NCI-H146 (cell line): ENCODE data around the gene ENPP1.
"Not testable (repeated sequence)": the region's sequence is repeated elsewhere in the genome, so short reads cannot be mapped to it uniquely, and the experiment has no call there.

Experiments used
- DNase-seq: peaks from one replicate; lab custom pipeline; 2025; lab: John Stamatoyannopoulos, UW

The ENPP1 gene

GRCh38 chr6:131831392-131831791 lies 23.6 kb downstream of the ENPP1 start:
- DNase-seq = no peak

GRCh38 chr6:131831886-131832285 lies 24.1 kb downstream of the ENPP1 start:
- no peak for DNase-seq

GRCh38 chr6:131832363-131832762 lies 24.5 kb downstream of the ENPP1 start:
- DNase-seq = no peak

GRCh38 chr6:131838051-131838450 lies 30.2 kb downstream of the ENPP1 start:
- DNase-seq = no peak

- no peak for DNase-seq
These were observed 31.6 kb downstream of the ENPP1 start for GRCh38 chr6:131839388-131839787.

- DNase-seq = no peak
These were observed 32.6 kb downstream of the ENPP1 start for GRCh38 chr6:131840441-131840840.

GRCh38 chr6:131840936-131841583 lies 33.2 kb downstream of the ENPP1 start:
- no peak for DNase-seq

- DNase-seq = no peak
These were observed 35.9 kb downstream of the ENPP1 start for GRCh38 chr6:131843768-131844167.

- DNase-seq = no peak
These were observed 36.5 kb downstream of the ENPP1 start for GRCh38 chr6:131844243-131844841.

GRCh38 chr6:131846023-131846663 lies 38.3 kb downstream of the ENPP1 start:
- no peak for DNase-seq

GRCh38 chr6:131846905-131847304 lies 39.1 kb downstream of the ENPP1 start:
- DNase-seq = no peak

- DNase-seq = no peak
These were observed 42.0 kb downstream of the ENPP1 start for GRCh38 chr6:131849799-131850198.

GRCh38 chr6:131851049-131851769 lies 43.4 kb downstream of the ENPP1 start:
- no peak for DNase-seq

GRCh38 chr6:131852200-131852599 lies 44.4 kb downstream of the ENPP1 start:
- DNase-seq = no peak

GRCh38 chr6:131854803-131855202 lies 47.0 kb downstream of the ENPP1 start:
- no peak for DNase-seq

- no peak for DNase-seq
These were observed 51.1 kb downstream of the ENPP1 start for GRCh38 chr6:131858765-131859415.

GRCh38 chr6:131859658-131860057 lies 51.8 kb downstream of the ENPP1 start:
- DNase-seq = not testable (repeated sequence)

GRCh38 chr6:131861381-131861780 lies 53.6 kb downstream of the ENPP1 start:
- no peak for DNase-seq

GRCh38 chr6:131862476-131862875 lies 54.7 kb downstream of the ENPP1 start:
- no peak for DNase-seq

GRCh38 chr6:131867744-131868143 lies 59.9 kb downstream of the ENPP1 start:
- no peak for DNase-seq

GRCh38 chr6:131868836-131869235 lies 61.0 kb downstream of the ENPP1 start:
- no peak for DNase-seq

- DNase-seq = no peak
These were observed 67.8 kb downstream of the ENPP1 start for GRCh38 chr6:131875647-131876046.
